ENCODE measurements around the gene UCK2. TPM values are rescaled to one million over a fixed set of nuclear protein-coding genes. Genes with fewer than 3 reads are reported as not detected.
A peak's percentile ranks its signal among the peaks of the same experiment; 100 is the strongest.

The UCK2 gene
- total and polyA plus RNA-seq, 2 of the 8 experiments (the other 6 are each of a cell fraction or from before 2014, with no cell fraction given) = 103 to 109 TPM

DNA sequence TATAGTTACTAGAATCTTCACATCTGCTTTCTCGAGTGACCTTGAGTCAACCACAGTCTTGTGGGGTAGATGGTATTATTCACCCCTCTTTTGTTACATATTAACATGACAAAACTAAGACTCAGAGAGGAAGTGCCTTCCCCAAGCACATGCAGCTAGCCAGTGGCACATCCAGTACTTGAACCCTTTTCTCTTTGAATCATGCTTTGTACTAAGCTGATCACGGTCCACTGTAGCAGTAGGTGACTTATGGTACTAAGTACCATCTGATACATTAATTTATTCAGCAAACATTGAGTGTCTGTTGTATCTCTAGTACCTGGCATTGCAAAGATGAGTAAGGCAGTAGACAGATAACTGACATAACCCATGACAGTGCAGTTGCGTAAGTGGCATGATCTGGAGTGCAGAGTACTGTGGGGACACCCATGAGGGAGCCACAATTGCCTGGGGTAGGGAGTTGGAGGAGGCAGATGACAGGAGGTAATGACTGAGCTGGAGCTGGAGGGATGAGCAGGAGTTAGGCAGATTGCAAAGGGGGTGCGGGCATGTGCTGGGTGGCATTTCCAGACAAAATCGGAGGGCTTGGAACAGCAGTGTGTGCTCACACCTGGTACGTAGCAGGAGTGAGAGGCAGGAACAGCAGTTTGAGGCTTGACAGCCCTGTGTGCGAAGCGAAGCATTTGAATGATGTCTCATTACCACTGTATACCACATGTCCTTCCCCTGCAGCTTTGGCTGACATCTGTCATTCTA is 29.8 kb downstream of the UCK2 start:
- DNase-seq (ENCODE audit: low read depth in 1 of 2, low spot score in 2 of 2) = no peak
- H3K56ac ChIP-seq (replicated peaks; ENCODE audit: insufficient read length, low read depth, low read length) = no peak overlapping the region

More for the DNA sequence above, 29.8 kb downstream of the UCK2 start:
- H3K18ac ChIP-seq (ENCODE audit: extremely low read depth, low read length) = no peak overlapping the region; the same call in 1 of the 2 replicates
- no peak for TF ChIP-seq NANOG (IDR thresholded peaks at IDR 0.05; ENCODE audit: insufficient read depth, low read depth, low read length, poor library complexity, severe bottlenecking)
- TF ChIP-seq KDM5A (IDR thresholded peaks at IDR 0.05; ENCODE audit: low read length) = no peak
- TF ChIP-seq CEBPB (IDR thresholded peaks at IDR 0.05; ENCODE audit: low read depth, low read length) = peak; percentile 70; the same call in 1 of the 2 replicates
- peak overlapping the region; percentile 37 to 41; a peak in 3 of 4 replicates for H3K4me2 ChIP-seq (ENCODE audit: insufficient read depth in 1 of 2, low read depth in 2 of 2, low read length in 2 of 2)
- no peak overlapping the region for H4K8ac ChIP-seq (ENCODE audit: extremely low read depth, insufficient read depth, low read length)
- peak overlapping the region in 1 of 4 experiments; percentile 30; a peak in 2 of 8 replicates for H3K4me3 ChIP-seq (ENCODE audit: extremely low read depth in 1 of 4, insufficient read depth in 2 of 4, low read depth in 3 of 4, low read length in 4 of 4)
- no peak for FAIRE-seq
- no peaks in the 10 kb centered on the region for H3K23me2 ChIP-seq (ENCODE audit: low read depth, low read length)
- peaks cover 45 to 62% of the 10 kb centered on the region in 2 experiments for H4K20me1 ChIP-seq (replicated peaks in 1 of 2; ENCODE audit: control insufficient read depth in 1 of 2, insufficient read depth in 2 of 2, low read length in 2 of 2)
- no peak overlapping the region for H3K27ac ChIP-seq (ENCODE audit: low read depth, low read length)
- no peak overlapping the region for H2BK120ac ChIP-seq (replicated peaks; ENCODE audit: low read depth, low read length)
- no peaks in the 10 kb centered on the region for H3K9me3 ChIP-seq (ENCODE audit: insufficient read depth in 2 of 2, low read depth in 1 of 2, low read length in 1 of 2)
- no peak overlapping the region for H4K91ac ChIP-seq (replicated peaks; ENCODE audit: insufficient read length, low read length)
- peak overlapping the region; percentile 45; the same call in 1 of the 2 replicates for H2BK12ac ChIP-seq (ENCODE audit: low read depth, low read length)
- peak overlapping the region; percentile 90; the same call in 1 of the 2 replicates for H2AK5ac ChIP-seq (ENCODE audit: low read depth, low read length)
- H3K9ac ChIP-seq (replicated peaks in 1 of 4; ENCODE audit: extremely low read depth in 1 of 4, low read depth in 3 of 4, low read length in 3 of 4) = no peak overlapping the region; a peak in 1 of 7 replicates
- H3K23ac ChIP-seq (ENCODE audit: insufficient read length) = no peak overlapping the region
- ChIA-PET CTCF (ENCODE audit: partially characterized antibody) (interaction anchor here (0.6 to 2.9 kb wide), 3 partner anchors 14 to 47 kb away, joined by 3 to 12 read pairs (median 4); no protein-coding TSS in a partner anchor), POLR2A (ENCODE audit: partially characterized antibody) (interaction anchor here (2.0 kb wide), 1 partner anchor 29 kb away, joined by 14 read pairs; the partner anchor contains the start of gene UCK2)
- no peak overlapping the region for H3K14ac ChIP-seq (ENCODE audit: insufficient read length)
- peaks cover 4 to 32% (median 25%) of the 10 kb centered on the region in 4 experiments for H3K4me1 ChIP-seq (replicated peaks in 1 of 4; ENCODE audit: control insufficient read depth in 3 of 4, insufficient read depth in 4 of 4, low read length in 3 of 4)
- no peaks in the 10 kb centered on the region for H3K27me3 ChIP-seq (replicated peaks in 1 of 4; ENCODE audit: control insufficient read depth in 3 of 4, extremely low read depth in 1 of 4, insufficient read depth in 3 of 4, low read length in 3 of 4)
- H3K36me3 ChIP-seq (ENCODE audit: control insufficient read depth in 2 of 4, insufficient read depth in 4 of 4, low read length in 3 of 4) = no peaks in the 10 kb centered on the region; a peak in 1 of 8 replicates
- 0 out of 2 replicates have a peak overlapping the region, but pooled peaks have one; percentile 1 for H2BK15ac ChIP-seq (ENCODE audit: low read length)
- peaks cover 23% of the 10 kb centered on the region for H3K79me1 ChIP-seq (ENCODE audit: low read depth, low read length)
- peak overlapping the region; percentile 62 for H2BK5ac ChIP-seq (ENCODE audit: low read depth, low read length)
- no peak overlapping the region for H3K4ac ChIP-seq (replicated peaks; ENCODE audit: insufficient read length, low read depth, low read length)
- H3K79me2 ChIP-seq (ENCODE audit: control insufficient read depth in 1 of 2, insufficient read depth in 2 of 2, low read length in 2 of 2) = peaks cover 50 to 98% of the 10 kb centered on the region in 2 experiments
- WGBS, 2 experiments (ENCODE audit: extremely low coverage in 1 of 2, insufficient coverage in 1 of 2, insufficient read length in 1 of 2, insufficient replicate concordance in 2 of 2, low coverage in 1 of 2, low lambda C conversion rate in 2 of 2, missing lambda C conversion rate in 1 of 2) = 82% methylated on average over 8 of the region's 8 CpGs; no CpG with 5 or more reads in 1 of the 2 experiments
- H4K5ac ChIP-seq (ENCODE audit: insufficient read length, low read depth, low read length) = no peak overlapping the region
- H2BK20ac ChIP-seq (ENCODE audit: low read length) = no peak overlapping the region
- no peak overlapping the region for H2AFZ ChIP-seq (ENCODE audit: low read length)

Measured in H1 (cell line).